GM08714 (cell line): ENCODE data around the gene HTR3B.

Experiments used
- H3K4me3 ChIP-seq: fragments of 200-500 bp; sonication (Bioruptor generic); 2 replicates; pipeline ENCODE4 v1.5.1; 2014; ENCODE audit warnings: mild to moderate bottlenecking, low read length, inconsistent platforms
- ZNF274 ChIP-seq: IDR thresholded peaks from 2 replicates; pipeline ENCODE4 v1.6.1; 2012; ENCODE audit warnings: mild to moderate bottlenecking, low read depth, low read length

Gene HTR3B

GRCh38 chr11:113904379-113905101 lies at the start of gene HTR3B:
Gene HTR3B (plus strand): TSS chr11:113904796. CDS start chr11:113904934, 138 bp downstream.
- TF ChIP-seq ZNF274: no peak

GRCh38 chr11:113855803-113856202 lies 48.8 kb upstream of the HTR3B start:
- H3K4me3 ChIP-seq: no peak overlapping the region

More at GRCh38 chr11:113904379-113905101, at the start of gene HTR3B:
- no peak within 1 kb of the TSS for H3K4me3 ChIP-seq

GRCh38 chr11:113856966-113857759 lies 47.4 kb upstream of the HTR3B start:
- no peak overlapping the region for H3K4me3 ChIP-seq
- no peak for TF ChIP-seq ZNF274

More at GRCh38 chr11:113855803-113856202, 48.8 kb upstream of the HTR3B start:
- no peak for TF ChIP-seq ZNF274

GRCh38 chr11:113859665-113860064 lies 44.9 kb upstream of the HTR3B start:
- TF ChIP-seq ZNF274: no peak
- H3K4me3 ChIP-seq: no peak overlapping the region

GRCh38 chr11:113862435-113862834 lies 42.2 kb upstream of the HTR3B start:
- no peak for TF ChIP-seq ZNF274
- no peak overlapping the region for H3K4me3 ChIP-seq

- H3K4me3 ChIP-seq: no peak overlapping the region
- TF ChIP-seq ZNF274: no peak
These were observed 40.2 kb upstream of the HTR3B start for GRCh38 chr11:113864410-113864809.

GRCh38 chr11:113865873-113866272 lies 38.7 kb upstream of the HTR3B start:
- TF ChIP-seq ZNF274: no peak
- H3K4me3 ChIP-seq: no peak overlapping the region

GRCh38 chr11:113867843-113868503 lies 36.6 kb upstream of the HTR3B start:
- TF ChIP-seq ZNF274: no peak
- H3K4me3 ChIP-seq: no peak overlapping the region

- H3K4me3 ChIP-seq: no peak overlapping the region
- no peak for TF ChIP-seq ZNF274
These were observed 33.3 kb upstream of the HTR3B start for GRCh38 chr11:113871336-113871735.

- TF ChIP-seq ZNF274: no peak
- H3K4me3 ChIP-seq: no peak overlapping the region
These were observed 31.4 kb upstream of the HTR3B start for GRCh38 chr11:113873236-113873626.

- H3K4me3 ChIP-seq: peak overlapping the region; percentile 96
These were observed 30.5 kb upstream of the HTR3B start for GRCh38 chr11:113874096-113874495.

GRCh38 chr11:113874581-113875233 lies 29.9 kb upstream of the HTR3B start:
- TF ChIP-seq ZNF274: no peak
- peak overlapping the region; percentile 96 for H3K4me3 ChIP-seq

More at GRCh38 chr11:113874096-113874495, 30.5 kb upstream of the HTR3B start:
- TF ChIP-seq ZNF274: no peak

- peak within 1 kb of the TSS; percentile 96 for H3K4me3 ChIP-seq
- no peak for TF ChIP-seq ZNF274
These were observed 29.1 kb upstream of the HTR3B start, which contains the start of gene USP28 for GRCh38 chr11:113875234-113876073. Gene USP28 (minus strand): TSS chr11:113875572. CDS start chr11:113875501, 71 bp downstream.
